ENCODE data around the gene AMH.
"Not testable (repeated sequence)": the region's sequence is repeated elsewhere in the genome, so short reads cannot be mapped to it uniquely, and the experiment has no call there.

Gene AMH

GRCh38 chr19:2249010-2249866 lies at the start of gene AMH:
Gene AMH, plus strand, starts transcription at chr19:2249323. Its CDS starts 10 bp downstream, at chr19:2249333.
- no peak for DNase-seq

GRCh38 chr19:2199861-2200623 lies 49.1 kb upstream of the AMH start:
- DNase-seq: no peak

GRCh38 chr19:2200624-2201294 lies 48.4 kb upstream of the AMH start:
- not testable (repeated sequence) for DNase-seq

GRCh38 chr19:2201473-2202148 lies 47.5 kb upstream of the AMH start:
- no peak for DNase-seq

- DNase-seq: no peak
Observed at GRCh38 chr19:2202366-2202765, 46.8 kb upstream of the AMH start.

- no peak for DNase-seq
Observed at GRCh38 chr19:2207008-2207407, 42.1 kb upstream of the AMH start.

GRCh38 chr19:2207991-2208860 lies 40.9 kb upstream of the AMH start:
- peak; percentile 40 for DNase-seq

- DNase-seq: no peak
Observed at GRCh38 chr19:2208975-2209374, 40.1 kb upstream of the AMH start.

- DNase-seq: no peak
Observed at GRCh38 chr19:2209408-2209807, 39.7 kb upstream of the AMH start.

- DNase-seq: no peak
Observed at GRCh38 chr19:2210206-2210605, 38.9 kb upstream of the AMH start.

- no peak for DNase-seq
Observed at GRCh38 chr19:2210987-2211740, 38.0 kb upstream of the AMH start.

- no peak for DNase-seq
Observed at GRCh38 chr19:2212861-2213711, 36.0 kb upstream of the AMH start.

- no peak for DNase-seq
Observed at GRCh38 chr19:2213799-2214198, 35.3 kb upstream of the AMH start.

GRCh38 chr19:2214251-2214650 lies 34.9 kb upstream of the AMH start:
- no peak for DNase-seq

GRCh38 chr19:2215281-2215751 lies 33.8 kb upstream of the AMH start:
- no peak for DNase-seq

GRCh38 chr19:2216361-2217225 lies 32.5 kb upstream of the AMH start:
- DNase-seq: no peak

- no peak for DNase-seq
Observed at GRCh38 chr19:2217591-2217990, 31.5 kb upstream of the AMH start.

- no peak for DNase-seq
Observed at GRCh38 chr19:2219726-2220125, 29.4 kb upstream of the AMH start.

GRCh38 chr19:2221250-2221831 lies 27.8 kb upstream of the AMH start:
- DNase-seq: no peak

All from NCI-H82 (cell line).